GM18505 (cell line): ENCODE results near the gene MAML3.

Experiments
- ATAC-seq: cut with Tn5 transposase; IDR thresholded peaks from one replicate; pipeline ENCODE4 v1.9.1; 2021; ENCODE audit not compliant: unreplicated experiment
- POLR2A ChIP-seq: IDR thresholded peaks from 4 replicates; pipeline ENCODE4 v1.6.1; 2011; ENCODE audit warnings: borderline replicate concordance; ENCODE audit not compliant: insufficient read depth, insufficient read length; ENCODE audit errors: extremely low read depth

The MAML3 gene

GRCh38 chr4:139908636-139909437 lies 245.1 kb downstream of the MAML3 start:
- no peak for TF ChIP-seq POLR2A
- ATAC-seq = no peak

- TF ChIP-seq POLR2A = no peak
- ATAC-seq = no peak
These were observed 246.8 kb downstream of the MAML3 start for GRCh38 chr4:139907001-139907809.

DNA sequence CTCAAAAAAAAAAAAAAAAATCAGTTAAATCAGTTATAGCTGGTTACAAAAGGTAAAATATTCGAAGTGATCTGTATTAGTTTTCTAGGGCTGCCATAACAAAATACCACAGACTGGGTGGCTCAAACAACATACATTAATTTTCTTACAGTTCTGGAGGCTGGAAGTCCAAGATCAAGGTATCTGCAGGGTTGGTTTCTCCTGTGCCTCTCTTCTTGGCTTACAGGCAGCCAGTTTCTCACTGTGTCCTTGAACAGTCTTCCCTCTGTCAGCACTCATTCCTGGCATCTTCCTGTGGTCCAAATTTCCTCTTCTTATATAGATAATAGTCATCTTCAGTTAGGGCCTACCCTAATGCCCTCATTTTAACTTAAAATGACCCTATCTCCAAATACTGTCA lies 248.5 kb downstream of the MAML3 start:
- no peak for TF ChIP-seq POLR2A

DNA sequence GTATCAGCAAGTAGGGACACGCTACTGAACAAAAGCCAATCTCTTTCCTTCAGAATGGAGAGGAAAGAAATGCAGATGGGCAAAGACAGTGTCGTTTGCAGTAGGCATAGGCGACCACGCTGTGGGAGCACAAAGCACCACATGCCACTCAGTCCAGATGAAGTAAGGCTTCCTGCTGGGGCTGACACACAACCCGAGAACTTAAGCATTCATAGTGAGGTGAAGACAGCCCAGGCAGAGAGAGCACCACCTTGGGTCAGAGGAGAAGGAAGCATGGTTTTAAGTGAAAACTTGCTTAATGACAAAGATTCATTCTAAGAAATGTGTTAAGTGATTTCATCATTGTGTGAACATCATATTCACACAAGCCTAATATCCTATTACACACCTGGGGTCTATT lies 249.6 kb downstream of the MAML3 start:
- no peak for ATAC-seq
- no peak for TF ChIP-seq POLR2A

More for the DNA sequence above, 248.5 kb downstream of the MAML3 start:
- ATAC-seq = no peak

DNA sequence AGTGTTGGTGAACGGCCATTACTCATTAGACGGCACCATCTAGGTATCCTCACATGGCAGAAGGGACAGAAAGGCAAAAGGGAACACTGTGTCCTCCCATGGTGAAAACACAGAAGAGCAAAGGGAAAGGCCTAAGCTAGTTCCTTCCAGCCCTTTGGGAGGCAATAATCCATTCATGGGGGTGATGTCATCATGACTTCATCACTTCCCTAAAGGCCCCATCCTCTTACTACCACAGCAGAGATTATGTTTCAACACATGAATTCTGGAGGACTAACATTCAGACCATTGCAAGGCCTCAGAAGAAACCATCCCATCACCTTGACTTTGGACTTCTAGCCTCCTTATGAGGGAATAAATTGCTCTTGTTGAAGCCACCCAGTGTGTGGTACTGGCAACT lies 250.1 kb downstream of the MAML3 start:
- no peak for TF ChIP-seq POLR2A
- ATAC-seq = no peak

DNA sequence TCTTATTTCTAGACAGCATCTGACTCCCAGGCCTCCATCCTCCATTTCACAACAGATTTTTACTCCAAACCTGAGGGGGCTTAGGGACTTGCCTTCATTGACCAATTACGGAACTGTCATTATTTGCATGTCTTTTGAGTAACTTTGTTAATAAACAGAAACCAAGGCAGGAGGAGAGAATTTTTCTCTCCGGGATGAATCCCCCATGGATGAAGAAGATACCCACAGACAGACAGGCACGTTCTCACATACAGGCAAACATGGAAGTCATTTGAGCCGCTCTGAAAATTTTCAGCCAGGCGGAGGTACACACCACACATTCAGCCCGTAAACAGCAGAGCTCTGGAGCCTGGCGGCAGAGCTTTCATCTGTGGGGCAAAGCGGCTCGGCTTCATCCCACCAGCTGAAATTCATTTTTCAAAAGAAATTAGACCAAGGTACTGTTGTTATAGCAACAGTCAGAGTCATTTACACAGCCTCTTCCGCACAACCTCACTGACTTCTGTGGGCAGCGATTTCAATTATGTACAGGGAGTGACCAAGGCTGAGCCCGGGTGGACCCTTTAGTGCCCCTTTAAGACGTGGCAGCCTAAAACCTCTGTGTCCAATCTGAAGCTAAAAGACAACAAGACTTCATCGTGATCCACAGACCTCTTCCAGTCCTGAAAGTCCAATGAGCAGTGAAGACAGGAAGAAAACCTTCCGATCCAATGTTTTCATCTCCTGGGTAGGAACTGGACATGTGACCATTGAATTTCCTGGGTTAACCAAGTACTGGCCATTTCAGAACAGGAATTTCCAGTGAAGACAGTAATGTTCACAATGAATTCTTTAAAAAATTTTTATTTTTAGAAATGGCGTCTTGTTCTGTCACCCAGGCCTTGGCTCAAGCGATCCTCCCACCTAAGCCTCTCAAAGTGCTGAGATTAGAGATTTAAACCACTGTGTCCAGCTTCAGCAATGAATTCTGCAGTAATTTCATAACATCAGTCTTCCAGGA lies 251.4 kb downstream of the MAML3 start:
- TF ChIP-seq POLR2A = no peak
- no peak for ATAC-seq

GRCh38 chr4:139901531-139902320 lies 252.3 kb downstream of the MAML3 start:
- TF ChIP-seq POLR2A = no peak
- ATAC-seq = no peak

GRCh38 chr4:139900964-139901376 lies 253.0 kb downstream of the MAML3 start:
- no peak for TF ChIP-seq POLR2A
- no peak for ATAC-seq

GRCh38 chr4:139899346-139899745 lies 254.6 kb downstream of the MAML3 start:
- TF ChIP-seq POLR2A = no peak
- ATAC-seq = no peak

DNA sequence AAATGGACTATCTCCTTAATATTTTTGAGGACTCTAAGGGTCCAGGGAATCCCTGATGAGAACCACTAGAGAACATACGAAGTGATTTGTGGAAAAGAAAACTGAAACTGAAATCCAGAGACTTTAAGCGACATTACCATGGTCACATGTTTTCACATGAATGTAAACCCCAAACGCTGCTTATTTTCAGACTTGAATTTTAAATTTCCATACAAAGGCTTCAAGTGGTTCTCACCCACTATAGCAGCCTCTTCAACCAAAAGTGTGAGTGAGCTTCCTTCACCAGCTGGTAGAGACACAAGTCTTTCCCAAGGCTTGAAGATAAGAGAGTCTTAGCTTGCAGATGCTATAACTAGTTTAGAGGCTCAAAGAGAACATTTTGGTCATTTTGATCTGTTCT lies 255.7 kb downstream of the MAML3 start:
- ATAC-seq = no peak
- TF ChIP-seq POLR2A = no peak

DNA sequence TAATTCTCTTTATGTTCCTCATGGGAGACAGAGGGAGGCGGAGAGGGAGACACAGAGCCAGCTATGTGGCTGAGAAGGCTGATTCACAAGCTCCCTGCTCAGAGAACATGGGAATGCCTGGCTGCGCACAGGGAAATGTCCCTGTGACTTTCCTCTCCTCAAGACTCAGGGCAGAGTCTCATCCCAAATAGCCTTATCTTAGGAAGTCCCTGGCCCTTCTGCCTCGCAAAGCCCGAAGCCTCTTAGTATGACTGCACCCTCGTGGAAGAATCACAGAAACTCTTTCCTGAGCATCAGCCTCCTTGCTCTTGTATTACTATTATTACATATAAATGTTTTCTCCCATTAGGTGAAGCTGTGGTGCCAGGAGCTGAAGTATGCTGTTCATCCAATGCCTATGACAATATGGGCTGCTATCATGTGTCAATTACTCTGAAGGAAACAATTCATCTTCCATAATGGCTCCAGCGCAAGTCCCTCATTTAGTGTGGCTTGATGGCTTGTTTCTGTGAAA lies 257.8 kb downstream of the MAML3 start:
- ATAC-seq = no peak
- TF ChIP-seq POLR2A = no peak

GRCh38 chr4:139893801-139894200 lies 260.2 kb downstream of the MAML3 start:
- no peak for TF ChIP-seq POLR2A
- ATAC-seq = no peak
